ENCODE measurements around the gene CCDC88C.
"Not testable (repeated sequence)": the region's sequence is repeated elsewhere in the genome, so short reads cannot be mapped to it uniquely, and the experiment has no call there.

CCDC88C gene

DNA sequence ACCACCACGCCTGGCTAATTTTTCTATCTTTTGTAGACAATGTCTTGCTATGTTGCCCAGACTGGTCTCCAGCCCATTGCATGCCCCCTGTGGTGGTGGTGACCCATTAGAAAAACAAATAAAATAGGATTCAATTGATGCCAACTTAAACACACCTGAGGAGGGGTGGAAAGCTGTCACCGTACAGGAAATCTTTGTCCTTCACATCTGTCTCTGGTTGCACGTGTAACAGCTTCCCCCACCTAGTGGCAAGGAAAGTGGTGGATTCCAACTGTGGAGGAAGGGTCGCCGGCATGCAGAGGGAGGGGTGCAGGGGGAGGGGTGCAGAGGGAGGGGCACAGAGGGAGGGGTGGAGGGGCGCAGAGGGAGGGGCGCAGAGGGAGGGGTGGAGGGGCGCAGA lies 147.0 kb downstream of the CCDC88C start:
- Histone ChIP-seq H3K27ac (ENCODE audit: low read length) (no peak overlapping the region), H3K4me3 (ENCODE audit: low read length) (no peak overlapping the region), H3K36me3 (replicated peaks; ENCODE audit: low read depth, low read length) (peaks cover 25% of the 10 kb centered on the region), H4K20me1 (ENCODE audit: insufficient read depth, low read length) (no peaks in the 10 kb centered on the region), H3K79me2 (ENCODE audit: low read length) (no peaks in the 10 kb centered on the region), H3K9ac (ENCODE audit: low read length) (no peak overlapping the region), H3K27me3 (ENCODE audit: low read depth, low read length) (no peaks in the 10 kb centered on the region), H3K4me2 (ENCODE audit: low read length) (no peak overlapping the region), H3K4me1 (ENCODE audit: low read length) (no peaks in the 10 kb centered on the region), H3K9me3 (ENCODE audit: insufficient read depth, low read length) (no peaks in the 10 kb centered on the region), H2AFZ (ENCODE audit: low read depth, low read length) (no peak overlapping the region)
- TF ChIP-seq CTCF (IDR thresholded peaks at IDR 0.05; ENCODE audit: low read depth, low read length) (no peak), EZH2phosphoT487 (IDR thresholded peaks at IDR 0.05; ENCODE audit: low read depth) (no peak)

DNA sequence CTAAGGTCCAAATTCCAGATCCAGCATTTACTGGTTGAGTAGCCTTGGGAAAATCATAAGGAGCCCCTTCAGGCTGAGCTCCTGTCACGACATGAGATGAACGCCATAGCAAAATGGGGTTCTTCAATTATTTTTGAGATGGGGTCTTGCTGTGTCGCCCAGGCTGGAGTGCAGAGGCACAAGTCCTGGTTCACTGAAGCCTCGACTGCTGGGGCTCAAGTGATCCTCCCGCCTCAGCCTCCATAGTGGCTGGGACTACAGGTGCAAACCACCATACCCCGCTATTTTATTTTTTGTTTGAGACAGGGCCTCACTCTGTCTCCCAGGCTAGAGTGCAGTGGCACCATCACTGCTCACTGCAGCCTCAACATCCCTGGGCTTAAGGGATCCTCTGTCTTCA lies 147.4 kb downstream of the CCDC88C start:
- Histone ChIP-seq H2AFZ (ENCODE audit: low read depth, low read length) (no peak overlapping the region), H4K20me1 (ENCODE audit: insufficient read depth, low read length) (no peaks in the 10 kb centered on the region), H3K79me2 (ENCODE audit: low read length) (no peaks in the 10 kb centered on the region), H3K4me3 (ENCODE audit: low read length) (no peak overlapping the region), H3K9me3 (ENCODE audit: insufficient read depth, low read length) (no peaks in the 10 kb centered on the region), H3K27me3 (ENCODE audit: low read depth, low read length) (no peaks in the 10 kb centered on the region), H3K4me2 (ENCODE audit: low read length) (no peak overlapping the region), H3K9ac (ENCODE audit: low read length) (no peak overlapping the region), H3K27ac (ENCODE audit: low read length) (no peak overlapping the region), H3K36me3 (replicated peaks; ENCODE audit: low read depth, low read length) (peaks cover 25% of the 10 kb centered on the region), H3K4me1 (ENCODE audit: low read length) (no peaks in the 10 kb centered on the region)
- TF ChIP-seq EZH2phosphoT487 (IDR thresholded peaks at IDR 0.05; ENCODE audit: low read depth), result no peak
- TF ChIP-seq CTCF (IDR thresholded peaks at IDR 0.05; ENCODE audit: low read depth, low read length), result no peak

DNA sequence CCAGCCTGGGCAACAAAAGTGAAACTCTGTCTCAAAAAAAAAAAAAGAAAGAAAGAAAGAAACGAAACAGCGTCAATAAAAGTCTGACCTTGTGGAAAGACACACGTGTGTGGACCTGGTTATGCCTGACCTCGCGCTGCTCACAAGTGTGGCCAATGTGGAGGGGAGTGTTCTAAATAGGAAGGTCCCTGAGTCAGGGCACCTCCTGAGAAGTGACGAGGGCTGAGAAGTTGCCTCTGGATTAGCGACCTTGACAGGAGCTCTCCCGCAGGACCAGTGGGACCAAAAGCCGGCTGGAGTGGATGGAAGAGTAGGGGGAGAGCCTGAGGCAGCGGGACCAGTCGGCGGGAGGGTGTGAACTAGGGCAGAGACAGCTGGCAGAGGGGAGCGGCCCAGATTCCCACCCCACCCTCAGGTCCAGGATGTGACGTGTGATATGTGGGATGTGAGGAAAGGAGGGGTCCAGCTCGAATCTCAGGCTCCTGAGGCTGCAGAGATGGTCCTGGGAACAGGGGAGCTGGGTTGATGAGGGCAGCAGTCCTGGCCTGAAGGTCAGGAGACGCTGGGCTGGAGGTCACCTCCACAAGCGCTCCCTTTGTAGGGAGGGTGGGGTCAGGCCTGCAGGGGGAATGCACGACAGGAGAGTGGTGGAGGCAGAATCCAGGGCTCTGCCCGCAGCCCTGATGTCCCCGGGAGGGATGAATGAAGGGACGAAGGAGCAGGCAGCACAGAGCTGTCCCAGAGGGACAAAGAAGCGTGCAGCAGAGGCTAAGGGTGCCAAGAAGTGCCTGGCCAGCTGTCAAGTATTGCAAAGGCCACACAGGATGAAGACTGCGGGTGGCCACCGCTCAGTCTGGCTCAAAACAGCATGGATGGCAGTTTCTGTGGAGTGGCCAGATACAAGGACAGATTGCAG lies 148.3 kb downstream of the CCDC88C start:
- Histone ChIP-seq H3K4me1 (ENCODE audit: low read length) (no peaks in the 10 kb centered on the region), H4K20me1 (ENCODE audit: insufficient read depth, low read length) (no peaks in the 10 kb centered on the region), H3K27ac (ENCODE audit: low read length) (no peak overlapping the region), H3K4me2 (ENCODE audit: low read length) (no peak overlapping the region), H2AFZ (ENCODE audit: low read depth, low read length) (no peak overlapping the region), H3K4me3 (ENCODE audit: low read length) (no peak overlapping the region), H3K27me3 (ENCODE audit: low read depth, low read length) (no peaks in the 10 kb centered on the region), H3K9me3 (ENCODE audit: insufficient read depth, low read length) (no peaks in the 10 kb centered on the region), H3K9ac (ENCODE audit: low read length) (no peak overlapping the region), H3K79me2 (ENCODE audit: low read length) (no peaks in the 10 kb centered on the region), H3K36me3 (replicated peaks; ENCODE audit: low read depth, low read length) (peaks cover 20% of the 10 kb centered on the region)
- TF ChIP-seq EZH2phosphoT487 (IDR thresholded peaks at IDR 0.05; ENCODE audit: low read depth) (no peak), CTCF (IDR thresholded peaks at IDR 0.05; ENCODE audit: low read depth, low read length) (no peak)

DNA sequence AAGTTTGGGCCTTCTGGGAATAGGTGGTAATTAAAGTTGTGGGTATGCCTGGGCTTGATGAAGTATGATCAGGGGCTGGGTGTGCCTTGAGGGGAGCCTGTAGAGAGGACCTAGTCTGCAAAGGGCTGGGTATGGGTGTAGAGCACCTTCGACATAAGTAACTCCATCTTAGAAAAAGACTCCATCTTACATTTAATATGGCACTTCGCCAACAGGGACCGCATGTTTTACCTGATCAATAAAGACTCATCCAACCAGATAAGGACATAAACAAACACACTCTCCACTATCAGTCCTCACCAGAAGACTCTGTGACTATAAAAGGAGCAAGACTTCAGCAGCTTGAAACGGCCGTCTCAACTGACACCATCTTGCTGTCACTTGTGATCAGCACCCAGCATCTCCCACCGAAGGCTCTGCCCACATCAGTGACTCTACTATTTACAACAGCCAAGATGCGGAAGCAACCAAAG lies 149.6 kb downstream of the CCDC88C start:
- H3K36me3 ChIP-seq (replicated peaks; ENCODE audit: low read depth, low read length), result peaks cover 20% of the 10 kb centered on the region
- H3K9ac ChIP-seq (ENCODE audit: low read length), result no peak overlapping the region
- H4K20me1 ChIP-seq (ENCODE audit: insufficient read depth, low read length), result no peaks in the 10 kb centered on the region
- H3K79me2 ChIP-seq (ENCODE audit: low read length), result no peaks in the 10 kb centered on the region
- H3K4me1 ChIP-seq (ENCODE audit: low read length), result no peaks in the 10 kb centered on the region
- no peak overlapping the region for H3K4me2 ChIP-seq (ENCODE audit: low read length)
- no peaks in the 10 kb centered on the region for H3K27me3 ChIP-seq (ENCODE audit: low read depth, low read length)
- no peak overlapping the region for H3K4me3 ChIP-seq (ENCODE audit: low read length)
- no peak for TF ChIP-seq EZH2phosphoT487 (IDR thresholded peaks at IDR 0.05; ENCODE audit: low read depth)
- no peak for TF ChIP-seq CTCF (IDR thresholded peaks at IDR 0.05; ENCODE audit: low read depth, low read length)
- no peak overlapping the region for H3K27ac ChIP-seq (ENCODE audit: low read length)
- no peak overlapping the region for H2AFZ ChIP-seq (ENCODE audit: low read depth, low read length)
- H3K9me3 ChIP-seq (ENCODE audit: insufficient read depth, low read length), result no peaks in the 10 kb centered on the region

DNA sequence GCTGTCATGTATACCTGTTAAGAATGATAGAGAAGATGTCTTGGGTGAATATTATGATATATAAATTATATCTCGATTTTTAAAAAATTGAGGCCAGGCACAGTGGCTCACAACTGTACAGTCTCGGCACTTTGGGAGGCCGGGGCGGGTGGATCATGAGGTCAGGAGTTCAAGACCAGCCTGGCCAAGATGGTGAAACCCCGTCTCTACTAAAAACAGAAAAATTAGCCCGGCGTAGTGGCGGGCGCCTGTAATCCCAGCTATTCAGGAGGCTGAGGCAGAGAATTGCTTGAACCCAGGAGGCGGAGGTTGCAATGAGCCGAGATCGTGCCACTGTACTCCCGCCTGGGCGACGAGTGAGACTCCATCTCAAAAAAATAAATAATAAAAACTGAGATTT lies 151.3 kb downstream of the CCDC88C start:
- H2AFZ ChIP-seq (ENCODE audit: low read depth, low read length); H4K20me1 ChIP-seq (ENCODE audit: insufficient read depth, low read length); H3K4me2 ChIP-seq (ENCODE audit: low read length); H3K9ac ChIP-seq (ENCODE audit: low read length); H3K27me3 ChIP-seq (ENCODE audit: low read depth, low read length); H3K36me3 ChIP-seq (replicated peaks; ENCODE audit: low read depth, low read length); H3K79me2 ChIP-seq (ENCODE audit: low read length); H3K27ac ChIP-seq (ENCODE audit: low read length); H3K4me1 ChIP-seq (ENCODE audit: low read length); H3K9me3 ChIP-seq (ENCODE audit: insufficient read depth, low read length); H3K4me3 ChIP-seq (ENCODE audit: low read length): not testable (repeated sequence)

Measured in OCI-LY3 (cell line).